Measurements from ENCODE around the gene NTM.
A peak's percentile ranks its signal among the peaks of the same experiment; 100 is the strongest.

Gene NTM

DNA sequence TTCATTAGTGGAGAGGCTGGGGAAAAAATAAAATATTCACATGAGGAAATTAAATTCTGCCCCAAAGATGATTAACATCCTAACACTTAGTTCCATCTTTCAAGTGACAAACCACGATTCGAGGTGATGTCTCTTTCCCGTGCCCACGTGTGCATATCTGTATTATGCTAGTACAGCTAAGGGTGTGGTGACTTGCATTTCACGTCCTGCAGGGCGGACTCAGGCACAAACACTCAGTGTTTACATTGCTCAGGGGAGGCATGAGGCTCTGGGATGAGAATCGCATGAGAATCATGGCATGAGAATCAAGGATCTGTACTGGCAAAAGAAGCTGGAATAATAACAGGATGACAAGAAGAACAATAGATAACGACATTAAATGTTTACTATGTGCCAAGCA, 179.4 kb downstream of the NTM start:
- DNase-seq (ENCODE audit: low spot score) = no peak

DNA sequence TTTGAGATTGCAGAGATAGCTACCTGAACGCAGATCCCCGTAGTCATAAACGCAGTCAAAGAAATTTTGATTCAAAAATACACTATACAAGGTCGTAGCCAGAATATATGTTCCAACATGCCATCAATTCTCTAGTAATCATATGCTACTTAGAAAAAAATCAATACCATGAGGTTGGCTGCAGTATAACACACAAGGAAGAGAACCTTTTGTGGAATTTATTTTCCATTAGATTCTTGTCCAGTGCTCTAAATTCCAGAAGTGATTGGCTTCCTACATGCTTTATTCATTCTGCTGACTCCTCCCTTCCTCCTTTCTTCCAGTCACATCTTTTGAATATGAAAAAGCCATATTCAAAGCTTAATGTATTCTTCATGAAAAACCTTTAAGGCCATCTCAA, 189.9 kb downstream of the NTM start:
- DNase-seq (ENCODE audit: low spot score) = no peak

DNA sequence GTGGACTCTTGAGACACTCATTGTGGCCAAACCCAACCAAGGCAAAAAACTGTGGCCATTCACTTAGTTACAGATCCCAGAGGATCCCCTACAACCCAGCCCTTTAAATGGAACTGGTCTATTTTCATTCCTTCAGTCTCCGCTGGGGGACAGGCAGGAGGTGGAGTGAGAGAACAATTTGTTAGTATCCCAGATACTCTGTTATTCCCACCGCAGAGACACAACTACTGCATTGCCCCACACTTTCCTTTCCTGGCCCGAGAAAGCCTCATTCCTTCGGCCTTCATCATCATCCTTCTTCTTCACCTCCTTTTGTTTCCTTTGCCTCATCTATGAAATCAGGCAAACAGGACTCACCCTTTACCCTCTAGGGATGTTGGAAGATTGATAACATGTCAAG, 191.1 kb downstream of the NTM start:
- DNase-seq (ENCODE audit: low spot score) = no peak

DNA sequence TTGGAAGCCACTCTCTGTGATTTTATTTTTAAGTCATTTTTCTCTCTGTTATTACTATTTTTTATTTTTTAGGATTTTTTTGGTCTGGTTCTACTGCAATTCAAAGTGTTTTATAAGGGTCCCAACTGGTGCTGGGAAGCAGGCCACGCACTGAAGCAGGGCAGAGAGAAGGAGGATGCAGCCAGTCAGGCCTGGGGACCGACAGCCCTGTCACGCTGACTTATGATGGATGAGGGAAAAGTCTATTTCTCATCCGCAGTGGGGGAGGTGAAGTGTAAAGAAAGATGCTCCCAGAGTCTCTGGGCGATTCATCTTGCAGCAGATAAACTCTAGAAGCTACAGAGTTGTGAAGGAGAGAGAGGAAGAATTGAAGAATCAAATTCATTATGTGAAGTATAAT, 191.6 kb downstream of the NTM start:
- no peak for DNase-seq (ENCODE audit: low spot score)

DNA sequence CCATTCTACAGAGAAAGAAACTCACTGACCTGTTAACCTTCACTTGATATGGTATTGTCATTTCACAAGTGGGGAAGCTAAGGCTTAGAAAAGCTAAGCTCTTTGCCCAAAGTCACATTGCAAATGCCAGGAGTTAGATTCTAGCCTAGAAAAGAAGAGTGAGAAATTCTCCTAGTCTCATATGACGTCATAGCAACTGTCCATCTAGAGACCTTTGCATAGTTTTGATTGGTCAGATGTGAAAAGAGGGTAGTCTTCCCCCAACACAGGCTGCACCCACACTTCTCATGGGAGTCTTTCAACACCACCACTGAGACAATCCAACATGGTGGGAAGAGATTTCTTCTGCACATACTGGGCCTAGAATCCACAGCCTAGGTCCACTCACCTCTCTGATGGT, 197.9 kb downstream of the NTM start:
- no peak for DNase-seq (ENCODE audit: low spot score)

DNA sequence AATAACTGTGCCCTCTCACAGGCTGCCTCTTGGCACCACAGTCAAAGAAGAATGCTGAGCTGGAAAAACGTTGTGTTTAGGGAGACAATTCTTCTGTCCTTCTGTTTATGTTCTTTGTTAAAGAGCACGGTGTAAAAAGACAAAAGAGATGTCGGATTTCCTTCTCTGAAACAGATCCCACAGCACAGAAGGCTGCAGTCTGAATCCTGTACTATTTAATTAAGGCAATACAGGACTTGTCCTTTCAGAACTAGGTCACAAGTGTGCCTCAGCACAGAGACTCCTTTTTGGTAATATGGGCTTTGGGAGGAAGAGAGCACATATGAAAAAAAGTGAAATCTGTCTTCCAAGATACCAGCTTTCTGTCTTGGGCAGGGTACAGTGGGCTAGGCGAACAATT, 201.2 kb downstream of the NTM start:
- no peak for DNase-seq (ENCODE audit: low spot score)

DNA sequence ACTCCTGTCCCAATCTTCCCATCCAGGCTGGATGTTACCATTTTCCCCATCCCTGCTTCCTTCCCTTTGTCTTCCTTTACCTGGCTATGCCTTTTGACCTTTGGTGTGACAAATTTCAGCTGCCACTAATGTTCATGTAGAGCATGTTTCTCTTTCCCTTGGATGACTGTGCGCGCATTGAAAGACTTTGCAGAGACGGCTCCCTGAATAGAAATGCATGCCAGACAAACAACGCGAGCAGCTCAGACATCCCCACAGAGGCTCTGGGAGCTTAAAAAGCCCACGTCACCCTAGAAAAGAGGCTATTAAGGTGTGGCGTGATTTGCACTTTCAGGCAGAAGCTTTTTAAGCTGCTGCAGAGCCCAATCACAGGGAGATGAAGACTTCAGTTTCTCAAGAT, 202.0 kb downstream of the NTM start:
- DNase-seq (ENCODE audit: low spot score) = no peak

DNA sequence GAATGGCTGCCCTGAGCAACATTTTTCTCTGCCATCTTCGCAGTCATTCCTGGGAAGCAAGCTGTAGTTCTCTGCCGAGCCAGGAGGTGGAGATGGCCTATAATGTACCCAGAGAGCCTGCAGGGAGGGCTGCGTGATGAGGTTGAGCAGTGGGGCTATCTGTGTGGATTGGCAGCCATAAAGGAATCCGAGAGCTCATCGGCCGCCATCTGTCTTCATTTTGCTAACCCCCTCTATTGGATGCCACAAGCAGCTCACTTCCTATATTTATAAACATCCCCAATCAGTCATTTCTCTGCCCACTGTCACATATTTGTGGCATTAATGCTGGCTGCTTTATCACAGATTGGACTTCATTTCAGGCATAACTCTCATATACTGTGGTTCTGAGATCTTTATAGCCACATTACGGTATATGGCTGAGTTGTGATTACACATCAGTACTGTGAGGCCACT, 209.5 kb downstream of the NTM start:
- DNase-seq (ENCODE audit: low spot score) = peak; percentile 22

DNA sequence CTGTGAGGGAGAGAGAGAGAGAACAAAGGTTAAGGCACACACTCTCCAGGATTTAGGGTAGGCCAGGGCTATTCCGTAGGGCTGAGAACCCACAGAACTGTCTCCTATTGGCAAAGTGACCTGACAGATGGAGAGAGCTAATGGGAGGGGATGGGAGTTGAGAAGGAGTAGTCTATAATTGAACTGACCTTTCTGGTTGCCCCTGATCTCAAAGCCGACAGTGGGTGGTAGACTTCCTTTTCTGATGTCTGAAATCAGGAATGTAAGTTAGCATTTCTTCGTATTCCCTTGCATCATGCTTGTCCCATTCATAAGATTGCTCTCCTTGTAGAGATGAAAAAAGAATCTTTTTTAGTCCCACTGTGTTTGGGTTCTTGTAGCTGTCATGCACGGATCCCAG, 210.1 kb downstream of the NTM start:
- no peak for DNase-seq (ENCODE audit: low spot score)

DNA sequence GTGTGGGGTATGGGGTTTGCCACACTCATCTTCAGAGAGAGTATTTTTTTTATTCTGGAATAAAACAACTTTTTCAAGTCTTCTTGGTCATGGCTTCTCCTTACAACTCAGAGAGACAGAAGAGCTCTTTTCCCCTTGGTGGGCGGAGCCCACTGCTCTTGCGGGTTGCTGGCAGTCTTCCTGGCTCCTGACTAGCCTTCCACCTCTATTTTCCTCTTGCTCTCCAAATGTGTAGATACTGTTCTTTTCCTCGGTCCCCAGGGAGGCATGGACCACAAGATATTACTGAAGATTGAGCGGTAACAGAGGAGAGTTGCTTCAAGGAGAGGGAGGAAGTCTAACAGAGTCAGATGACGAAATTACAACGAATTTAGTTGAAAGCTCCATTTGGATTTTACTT, 210.6 kb downstream of the NTM start:
- no peak for DNase-seq (ENCODE audit: low spot score)

DNA sequence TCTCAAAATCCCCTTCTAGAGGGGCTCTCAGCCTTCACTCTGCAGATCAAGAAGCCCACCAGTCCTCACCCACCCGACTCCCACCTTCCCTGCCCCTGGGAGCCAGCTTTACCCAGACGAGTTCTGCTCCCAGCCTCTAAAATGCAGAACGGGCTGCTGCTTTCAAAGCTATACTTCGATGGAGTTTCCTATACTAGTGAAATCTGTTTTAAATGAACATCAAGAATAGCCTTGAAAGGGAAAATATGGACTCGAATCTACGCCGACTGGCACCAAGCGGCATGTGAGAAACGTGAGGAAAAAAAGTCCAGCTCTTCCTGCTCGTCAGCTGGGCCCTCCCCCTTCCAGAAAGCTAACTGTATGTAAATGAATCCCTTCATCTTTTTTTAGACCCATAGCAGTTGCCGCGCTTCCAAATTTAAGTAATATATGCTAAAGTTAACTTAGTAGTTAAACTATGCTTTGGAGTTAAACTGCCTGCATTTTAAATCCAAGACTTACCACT, 211.7 kb downstream of the NTM start:
- no peak for DNase-seq (ENCODE audit: low spot score)

DNA sequence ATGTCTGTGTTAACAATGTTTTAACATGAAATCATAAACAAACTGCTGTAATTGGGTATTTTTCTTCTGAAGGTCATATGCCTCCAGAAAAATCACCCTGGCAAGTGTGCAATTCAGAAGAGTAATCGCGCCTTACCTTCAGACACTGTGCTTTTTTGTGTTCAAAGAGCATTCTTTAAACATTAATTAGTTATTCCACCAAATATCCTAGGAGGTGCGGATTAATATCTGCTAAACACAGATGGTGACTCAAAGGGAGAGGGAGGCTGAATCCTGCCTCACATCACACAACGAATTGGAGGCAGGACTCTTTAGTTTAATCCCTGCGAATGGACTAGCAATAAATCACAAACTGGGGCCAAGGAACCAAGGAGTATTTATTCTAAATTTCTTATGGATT, 213.0 kb downstream of the NTM start:
- DNase-seq (ENCODE audit: low spot score) = no peak

DNA sequence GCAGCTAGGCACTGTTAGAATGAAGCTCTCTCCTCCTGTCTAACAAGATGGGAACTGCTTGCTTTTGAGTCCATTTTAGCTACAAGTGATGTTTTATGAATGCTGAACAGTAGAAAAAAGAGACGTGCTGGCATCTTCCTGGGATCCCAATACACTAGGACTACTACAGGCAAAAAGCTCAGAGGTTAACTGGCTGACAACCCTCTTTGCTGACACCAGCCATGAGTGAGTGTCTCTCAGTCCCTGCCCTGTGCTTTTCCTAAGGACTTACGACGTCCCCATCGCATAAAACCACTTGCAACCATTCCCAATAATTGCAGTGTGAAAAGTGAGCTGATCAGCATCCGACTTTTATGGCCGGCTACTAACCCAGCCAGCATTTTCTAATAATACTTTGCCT, 213.5 kb downstream of the NTM start:
- DNase-seq (ENCODE audit: low spot score) = no peak

DNA sequence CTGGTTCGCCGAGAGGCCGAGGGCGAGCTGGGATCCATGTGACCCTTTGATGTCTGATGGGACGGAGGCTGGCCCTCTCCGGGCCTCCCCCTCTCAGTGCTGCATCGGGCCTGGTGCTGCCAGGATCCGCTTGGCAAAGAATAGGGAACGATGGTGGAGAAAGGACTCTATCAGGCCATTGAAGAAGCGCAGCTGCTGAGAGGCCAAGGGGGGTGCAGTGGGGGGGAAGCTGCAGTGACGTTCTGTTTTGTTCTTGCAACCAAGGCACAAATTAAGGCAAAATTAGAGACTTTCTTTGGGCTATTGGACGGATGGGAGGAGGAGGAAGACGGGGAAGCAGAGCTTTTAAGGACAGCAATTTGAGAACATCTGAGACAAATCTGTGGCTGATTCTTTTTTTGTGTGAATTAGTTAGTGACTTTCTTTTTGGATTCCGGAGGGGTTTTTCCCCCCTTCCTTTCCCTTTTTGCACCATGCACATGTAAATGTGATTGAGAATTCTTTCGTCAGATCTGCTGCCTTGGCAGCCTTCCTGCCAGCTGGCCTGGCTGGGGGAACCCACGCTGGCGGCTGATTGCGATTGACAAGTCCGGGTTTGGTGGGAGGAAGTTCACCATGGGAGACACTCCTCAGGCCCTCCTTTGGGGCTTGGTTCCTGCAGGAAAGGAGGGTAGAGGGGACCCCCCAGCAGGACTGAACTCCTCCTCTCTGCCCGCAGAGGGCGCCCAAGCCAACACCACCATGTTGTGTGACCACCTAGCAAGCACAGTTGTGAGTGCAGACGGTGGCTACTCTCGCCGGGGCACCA, 214.6 kb downstream of the NTM start:
- no peak for DNase-seq (ENCODE audit: low spot score)

DNA sequence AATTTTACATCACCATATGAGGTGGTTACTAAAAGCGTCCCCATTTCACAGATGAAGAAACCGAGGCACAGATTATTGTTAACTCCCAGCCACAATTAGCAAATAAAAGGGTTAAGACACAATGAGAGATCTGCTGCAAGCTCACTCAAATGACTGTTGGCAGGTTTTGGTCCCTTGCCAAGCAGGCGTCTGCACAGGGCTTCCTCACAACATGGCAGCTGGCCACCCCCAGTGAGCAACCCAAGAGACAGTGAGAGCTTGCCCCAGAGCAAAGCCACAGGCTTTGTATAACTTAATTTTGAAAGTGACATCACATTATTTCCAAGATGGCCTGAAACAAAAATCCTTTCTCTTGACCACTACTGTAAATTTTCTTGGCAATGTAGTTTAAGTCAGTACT, 217.6 kb downstream of the NTM start:
- no peak for DNase-seq (ENCODE audit: low spot score)

DNA sequence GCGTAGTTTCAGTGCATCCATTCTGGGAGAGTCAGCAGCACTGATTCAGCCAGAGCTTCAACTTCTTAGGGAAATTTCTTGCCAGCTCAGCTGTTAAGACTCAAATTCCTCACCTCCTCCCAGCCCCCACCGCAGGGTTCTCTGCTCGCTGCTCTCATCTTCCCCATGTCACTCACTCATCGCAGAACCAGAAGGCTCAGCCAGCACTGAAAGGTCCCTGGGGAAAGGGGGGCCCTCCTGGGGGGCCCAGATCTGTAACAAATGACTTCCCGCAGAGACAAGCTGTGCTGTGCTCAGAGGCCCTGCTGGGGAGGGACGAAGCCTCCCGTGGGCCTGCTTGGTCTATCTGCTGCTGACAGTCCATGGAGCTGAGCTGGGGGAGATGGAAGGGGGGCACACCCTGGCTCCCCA, 220.6 kb downstream of the NTM start:
- DNase-seq (ENCODE audit: low spot score) = no peak

DNA sequence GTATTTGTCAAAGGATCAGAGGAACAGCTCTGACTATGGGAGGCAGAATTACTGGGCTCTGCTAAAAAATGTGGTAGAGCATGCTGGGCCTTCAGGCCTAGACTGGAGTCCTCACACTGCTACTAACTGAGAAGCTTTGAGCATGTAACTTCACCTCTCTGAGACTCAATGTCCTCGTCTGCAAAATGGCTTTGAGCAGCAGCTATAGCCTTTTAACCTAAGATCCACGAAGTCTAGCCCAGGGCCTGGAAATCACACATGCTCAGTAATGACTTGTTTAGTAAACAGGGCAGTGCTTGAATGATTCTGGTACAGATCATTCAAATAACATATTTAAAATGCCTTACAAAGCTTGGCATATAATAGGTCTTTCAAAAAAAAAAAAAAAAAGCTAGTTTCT, 221.7 kb downstream of the NTM start:
- no peak for DNase-seq (ENCODE audit: low spot score)

DNA sequence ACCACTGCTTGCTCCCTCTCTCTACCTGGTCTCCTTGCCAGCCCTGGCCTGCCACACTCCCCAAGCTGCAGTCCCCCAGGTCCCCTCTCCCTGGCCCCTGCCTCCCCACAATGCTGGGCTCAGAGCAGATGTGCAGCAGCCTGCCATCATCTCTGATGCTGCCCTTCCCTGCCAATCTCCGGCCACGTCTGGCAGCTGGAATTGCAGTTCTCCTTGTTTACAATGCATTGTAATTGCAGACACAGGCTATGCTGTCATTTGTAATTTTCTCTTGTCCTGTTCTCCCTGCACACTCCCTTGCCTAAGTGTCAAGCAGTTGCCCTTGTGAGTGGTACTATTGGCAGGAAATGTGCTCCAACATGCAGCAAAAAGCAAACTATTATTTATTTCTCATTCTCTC, 222.3 kb downstream of the NTM start:
- no peak for DNase-seq (ENCODE audit: low spot score)

DNA sequence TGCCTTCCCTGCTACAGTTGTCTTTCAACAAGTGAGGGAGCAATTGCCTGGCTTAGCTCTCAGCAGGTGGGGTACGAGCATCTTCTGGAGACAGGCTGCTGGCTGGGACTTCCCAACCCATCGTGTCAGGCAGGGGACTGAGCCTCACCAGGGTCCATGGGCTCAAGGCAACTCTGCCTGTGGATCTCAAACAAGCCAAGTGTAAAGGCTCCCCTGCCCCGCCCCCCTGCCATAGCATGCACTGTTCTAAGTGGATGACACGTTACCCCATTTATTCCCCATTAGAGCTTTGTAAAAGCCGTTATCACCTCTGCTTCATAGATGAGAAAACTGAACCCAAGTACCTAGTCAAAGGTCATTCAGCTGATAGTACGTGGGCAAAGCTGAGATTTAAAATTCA, 222.9 kb downstream of the NTM start:
- no peak for DNase-seq (ENCODE audit: low spot score)

DNA sequence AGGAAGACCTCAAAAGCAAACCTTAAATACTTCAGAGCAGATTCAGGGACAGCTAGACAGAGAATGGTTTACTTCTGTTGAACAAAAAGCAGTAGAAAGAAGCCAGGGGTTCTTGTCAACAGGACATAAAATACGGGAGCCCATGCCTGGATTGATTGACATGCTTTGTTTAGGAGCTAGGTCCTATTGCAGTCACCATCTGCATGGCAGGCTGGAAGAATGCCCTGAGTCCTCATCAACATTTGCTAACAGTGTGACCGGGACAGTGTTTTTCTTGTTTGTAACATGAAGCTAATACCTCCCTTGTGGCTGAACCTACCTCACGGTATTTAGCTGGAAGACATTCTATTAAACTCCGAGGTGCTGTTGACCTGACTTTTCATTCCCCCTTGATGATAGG, 225.4 kb downstream of the NTM start:
- DNase-seq (ENCODE audit: low spot score) = no peak

DNA sequence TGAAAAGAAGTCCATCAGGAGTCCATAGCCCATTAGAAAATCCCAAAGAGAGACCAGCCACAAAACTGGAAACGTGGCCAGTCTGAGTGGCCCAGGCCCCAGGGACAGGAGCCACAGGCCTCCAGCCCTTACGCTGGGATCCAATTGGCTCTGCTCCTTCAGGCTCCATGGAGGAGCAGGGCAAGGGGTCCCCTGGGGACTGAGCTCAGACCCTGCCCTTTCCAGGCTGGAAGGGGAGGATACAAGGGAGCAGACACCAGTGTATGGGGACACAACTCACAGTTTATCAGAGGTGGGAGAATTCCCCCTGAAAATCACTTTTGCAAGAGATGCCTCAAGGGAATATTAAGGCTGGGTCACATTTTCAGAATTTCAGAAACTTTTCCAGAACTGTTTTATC, 227.5 kb downstream of the NTM start:
- no peak for DNase-seq (ENCODE audit: low spot score)

DNA sequence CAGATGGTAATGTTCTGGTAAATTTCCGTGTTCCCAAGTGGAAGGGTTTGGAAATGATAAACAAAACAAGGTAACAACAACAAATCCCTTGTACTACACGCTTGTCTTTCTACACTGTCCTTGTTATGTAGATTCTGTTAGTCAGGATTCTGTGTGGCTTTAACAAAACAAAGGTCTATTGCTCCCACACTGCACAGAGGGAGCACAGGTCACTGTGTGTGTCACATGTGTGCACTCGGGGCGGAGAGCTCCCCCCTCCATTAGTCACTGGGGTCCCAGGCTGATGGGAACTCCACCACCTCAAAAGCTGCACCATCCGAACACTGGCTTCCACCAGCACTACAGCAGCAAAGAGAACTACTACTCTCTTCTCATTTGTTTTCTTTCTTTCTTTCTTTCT, 227.9 kb downstream of the NTM start:
- no peak for DNase-seq (ENCODE audit: low spot score)

DNA sequence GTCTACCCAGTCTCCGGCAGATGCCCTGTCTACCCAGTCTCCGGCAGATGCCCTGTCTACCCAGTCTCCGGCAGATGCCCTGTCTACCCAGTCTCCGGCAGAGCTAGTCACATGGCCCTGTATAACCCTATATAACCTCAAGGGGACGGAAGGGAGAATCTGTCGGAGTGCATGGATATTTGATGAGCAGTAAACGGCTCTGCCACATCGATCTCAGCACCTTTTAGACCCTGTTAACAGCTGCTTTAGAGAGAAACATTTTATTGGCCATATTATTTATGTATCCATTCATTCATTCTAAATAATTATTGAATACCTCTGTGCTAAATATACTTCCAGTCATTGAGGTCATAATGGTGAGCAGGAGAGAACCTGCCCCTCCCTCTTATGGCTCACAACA, 228.9 kb downstream of the NTM start:
- no peak for DNase-seq (ENCODE audit: low spot score)

DNA sequence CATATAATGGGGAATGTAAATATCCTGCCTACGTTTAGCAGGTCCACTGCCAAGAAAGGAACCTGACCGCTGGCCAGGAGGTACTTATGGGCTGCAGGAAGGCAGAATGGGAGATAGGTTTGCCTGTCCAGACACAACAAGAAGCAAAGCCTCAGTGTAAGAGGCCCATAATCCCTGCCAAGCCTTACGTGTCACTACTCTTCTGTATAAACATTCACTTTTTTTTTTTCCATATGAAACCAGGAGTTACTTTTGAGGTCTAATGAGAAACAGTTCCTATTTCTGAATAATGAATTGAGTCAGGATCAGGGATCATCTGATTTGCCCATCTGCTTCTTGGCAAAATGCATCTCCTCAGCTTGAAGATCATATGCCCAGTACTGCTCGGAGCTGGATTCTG, 230.2 kb downstream of the NTM start:
- DNase-seq (ENCODE audit: low spot score) = no peak

Data from hepatic stellate cell (primary cell).